Natural killer cell (primary cell): ENCODE measurements around the gene RUNX3. TPM values are rescaled to one million over a fixed set of nuclear protein-coding genes. Genes with fewer than 3 reads are reported as not detected.

Experiments used
- ATAC-seq, 3 donors: fragments of 150-1000 bp in 2 of 3; fragments of 200-7000 bp in 1 of 3; cut with Tn5 transposase; 1 replicate in 1 of 3; 2 replicates in 2 of 3; pipeline ENCODE4 v1.10.0; 2021; ENCODE audit warnings: mild to moderate bottlenecking in 2 of 3, moderate library complexity in 2 of 3
- DNase-seq, 2 donors: peaks; one replicate each; pipeline versions ENCODE4 v3.0.0 to v3.0.0-alpha.2; 2013 to 2021; ENCODE audit warnings: mixed read lengths in 1 of 2
- H3K27ac ChIP-seq: one replicate; pipeline ENCODE4 v1.5.1; 2013; ENCODE audit warnings: mild to moderate bottlenecking, low read length
- H3K27me3 ChIP-seq: one replicate; pipeline ENCODE4 v1.6.1; 2013; ENCODE audit warnings: low read length; ENCODE audit not compliant: control insufficient read depth, insufficient read depth
- H3K36me3 ChIP-seq: one replicate; pipeline ENCODE4 v1.6.1; 2013; ENCODE audit warnings: low read length; ENCODE audit not compliant: control insufficient read depth, insufficient read depth
- H3K4me1 ChIP-seq: one replicate; pipeline ENCODE4 v1.6.1; 2013; ENCODE audit warnings: low read length; ENCODE audit not compliant: control insufficient read depth, insufficient read depth
- H3K4me3 ChIP-seq: one replicate; pipeline ENCODE4 v1.5.1; 2013; ENCODE audit warnings: low read length
- H3K9me3 ChIP-seq: one replicate; pipeline ENCODE4 v1.6.1; 2013; ENCODE audit warnings: low read length; ENCODE audit not compliant: control insufficient read depth, insufficient read depth
- H3K27ac Mint-ChIP-seq, 2 donors: one replicate each; pipeline ENCODE4 v1.8.0; 2022; ENCODE audit warnings: mild to moderate bottlenecking in 2 of 2, mixed read lengths in 2 of 2, moderate library complexity in 1 of 2
- H3K27me3 Mint-ChIP-seq, 2 donors: one replicate each; pipeline ENCODE4 v1.8.0; 2022; ENCODE audit warnings: low read depth in 2 of 2, mixed read lengths in 2 of 2
- H3K36me3 Mint-ChIP-seq: one replicate; pipeline ENCODE4 v1.8.0; 2022; ENCODE audit warnings: mixed read lengths
- H3K4me1 Mint-ChIP-seq, 2 donors: one replicate each; pipeline ENCODE4 v1.8.0; 2022; ENCODE audit warnings: mixed read lengths in 2 of 2
- H3K4me3 Mint-ChIP-seq: one replicate; pipeline ENCODE4 v1.8.0; 2022; ENCODE audit warnings: mild to moderate bottlenecking, moderate library complexity, mixed read lengths
- H3K9me3 Mint-ChIP-seq, 2 donors: one replicate each; pipeline ENCODE4 v1.8.0; 2022; ENCODE audit warnings: mixed read lengths in 2 of 2
- WGBS: methylation state at CpG from one replicate; pipeline ENCODE4 v1.1.7; 2013; ENCODE audit warnings: missing lambda C conversion rate; ENCODE audit not compliant: insufficient coverage; 5-methylcytosine and 5-hydroxymethylcytosine counted together
- intact Hi-C: fragments of 100-400 bp; cut with micrococcal nuclease; formaldehyde crosslinking; loops from one replicate; pipeline ENCODE4 v1.14.2; 2022
- total RNA-seq, 4 donors: library from RNA; stranded (reverse); fragments of 120-200 nt in 1 of 4; gene quantifications; one replicate each; pipeline versions ENCODE4 v1.2.3 to v1.2.4, GENCODE V29; 2013 to 2022
- TF ChIP-seq, protein P1 (sequence below): fragments of 200-600 bp; IDR thresholded peaks from one replicate; pipeline ENCODE4 v1.8.0; 2022; ENCODE audit warnings: antibody characterized with exemption

Gene RUNX3
- total RNA-seq, 3 donors from 2014 or later (not counting 1 experiment from before 2014, with no cell fraction given) = 537 to 630 (median 601) TPM

DNA sequence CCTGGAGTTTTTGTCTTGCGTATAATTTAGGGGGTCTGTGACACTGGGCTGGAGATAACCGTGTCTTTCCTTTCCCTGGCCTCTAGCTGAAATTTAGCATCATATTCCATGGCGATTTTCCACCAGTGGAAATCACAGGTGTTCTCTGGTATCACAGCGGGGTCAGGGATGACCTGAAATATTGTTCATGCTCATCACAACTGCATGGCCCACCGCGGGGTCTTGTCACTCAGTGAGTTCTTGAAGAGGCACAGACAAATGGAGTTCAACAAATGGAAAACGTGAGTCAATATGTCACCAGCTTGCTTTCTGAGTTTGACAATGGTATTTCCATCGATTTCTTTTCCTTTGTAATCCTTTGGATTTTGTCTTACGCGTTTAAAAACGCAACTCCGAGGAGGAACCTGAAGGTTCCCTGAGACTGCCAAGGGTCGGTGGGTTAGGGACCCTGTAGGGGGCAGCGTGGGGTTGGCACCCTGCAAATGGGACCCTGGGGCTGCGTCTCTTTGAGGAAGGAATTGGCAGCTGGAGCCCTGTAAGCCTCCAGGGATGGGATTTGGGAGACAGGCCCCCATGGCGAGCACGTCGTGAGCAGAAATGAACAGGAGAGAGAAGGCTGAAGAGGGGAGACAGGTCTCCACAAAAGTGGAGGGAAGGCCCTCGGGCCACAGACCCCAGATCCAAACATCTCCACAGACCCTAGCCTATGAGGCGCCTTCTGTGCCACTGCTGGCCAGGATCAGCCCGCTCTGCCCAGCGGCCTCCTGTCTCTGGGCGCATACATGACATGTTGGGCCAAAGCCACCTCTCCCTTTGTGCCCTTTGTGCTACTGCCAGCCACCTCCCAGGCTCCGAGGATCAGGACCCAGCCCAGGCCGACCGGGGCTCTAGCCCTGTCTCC lies 32.1 kb upstream of the RUNX3 start:
- intact Hi-C loops = loop anchor here (5.0 kb wide), 1 partner anchor 35 kb away; no protein-coding TSS in a partner anchor
- Mint-ChIP-seq H3K36me3 (no peaks in the 10 kb centered on the region), H3K9me3 (no peaks in the 10 kb centered on the region), H3K27me3 (peaks cover 7 to 20% of the 10 kb centered on the region in 2 donors), H3K4me3 (no peak overlapping the region), H3K4me1 (peaks cover 23 to 44% of the 10 kb centered on the region in 2 donors), H3K27ac (no peak overlapping the region)
- Histone ChIP-seq H3K27ac (no peak overlapping the region), H3K9me3 (no peaks in the 10 kb centered on the region), H3K4me3 (no peak overlapping the region), H3K27me3 (no peaks in the 10 kb centered on the region), H3K36me3 (no peaks in the 10 kb centered on the region), H3K4me1 (peaks cover 92% of the 10 kb centered on the region)
- ATAC-seq (no peak), DNase-seq (no peak)
- WGBS = 86% methylated on average over 26 of the region's 26 CpGs
- TF ChIP-seq, protein P1, sequence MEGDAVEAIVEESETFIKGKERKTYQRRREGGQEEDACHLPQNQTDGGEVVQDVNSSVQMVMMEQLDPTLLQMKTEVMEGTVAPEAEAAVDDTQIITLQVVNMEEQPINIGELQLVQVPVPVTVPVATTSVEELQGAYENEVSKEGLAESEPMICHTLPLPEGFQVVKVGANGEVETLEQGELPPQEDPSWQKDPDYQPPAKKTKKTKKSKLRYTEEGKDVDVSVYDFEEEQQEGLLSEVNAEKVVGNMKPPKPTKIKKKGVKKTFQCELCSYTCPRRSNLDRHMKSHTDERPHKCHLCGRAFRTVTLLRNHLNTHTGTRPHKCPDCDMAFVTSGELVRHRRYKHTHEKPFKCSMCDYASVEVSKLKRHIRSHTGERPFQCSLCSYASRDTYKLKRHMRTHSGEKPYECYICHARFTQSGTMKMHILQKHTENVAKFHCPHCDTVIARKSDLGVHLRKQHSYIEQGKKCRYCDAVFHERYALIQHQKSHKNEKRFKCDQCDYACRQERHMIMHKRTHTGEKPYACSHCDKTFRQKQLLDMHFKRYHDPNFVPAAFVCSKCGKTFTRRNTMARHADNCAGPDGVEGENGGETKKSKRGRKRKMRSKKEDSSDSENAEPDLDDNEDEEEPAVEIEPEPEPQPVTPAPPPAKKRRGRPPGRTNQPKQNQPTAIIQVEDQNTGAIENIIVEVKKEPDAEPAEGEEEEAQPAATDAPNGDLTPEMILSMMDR = no peak

DNA sequence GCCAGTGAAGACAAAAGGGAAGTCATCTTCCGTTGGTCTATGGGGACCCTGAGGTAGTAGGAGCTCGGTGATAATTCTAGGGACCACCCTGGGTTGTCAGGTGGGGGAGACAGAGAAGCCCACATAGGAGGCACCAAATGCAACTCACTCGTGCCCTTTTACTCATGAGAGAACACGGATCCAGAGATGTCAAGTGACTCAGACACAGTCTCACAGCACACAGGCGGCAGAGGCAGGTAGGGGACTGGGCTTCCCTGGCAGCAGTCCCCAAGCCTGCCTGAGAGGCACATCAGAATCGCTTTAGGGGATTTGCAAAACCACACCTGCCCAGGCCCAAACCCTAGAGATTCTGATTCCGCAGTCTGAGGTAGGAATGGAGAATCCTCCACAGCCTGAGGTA lies 31.3 kb upstream of the RUNX3 start:
- Mint-ChIP-seq H3K4me1 (peaks cover 23 to 50% of the 10 kb centered on the region in 2 donors), H3K4me3 (peak overlapping the region; percentile 35)

DNA sequence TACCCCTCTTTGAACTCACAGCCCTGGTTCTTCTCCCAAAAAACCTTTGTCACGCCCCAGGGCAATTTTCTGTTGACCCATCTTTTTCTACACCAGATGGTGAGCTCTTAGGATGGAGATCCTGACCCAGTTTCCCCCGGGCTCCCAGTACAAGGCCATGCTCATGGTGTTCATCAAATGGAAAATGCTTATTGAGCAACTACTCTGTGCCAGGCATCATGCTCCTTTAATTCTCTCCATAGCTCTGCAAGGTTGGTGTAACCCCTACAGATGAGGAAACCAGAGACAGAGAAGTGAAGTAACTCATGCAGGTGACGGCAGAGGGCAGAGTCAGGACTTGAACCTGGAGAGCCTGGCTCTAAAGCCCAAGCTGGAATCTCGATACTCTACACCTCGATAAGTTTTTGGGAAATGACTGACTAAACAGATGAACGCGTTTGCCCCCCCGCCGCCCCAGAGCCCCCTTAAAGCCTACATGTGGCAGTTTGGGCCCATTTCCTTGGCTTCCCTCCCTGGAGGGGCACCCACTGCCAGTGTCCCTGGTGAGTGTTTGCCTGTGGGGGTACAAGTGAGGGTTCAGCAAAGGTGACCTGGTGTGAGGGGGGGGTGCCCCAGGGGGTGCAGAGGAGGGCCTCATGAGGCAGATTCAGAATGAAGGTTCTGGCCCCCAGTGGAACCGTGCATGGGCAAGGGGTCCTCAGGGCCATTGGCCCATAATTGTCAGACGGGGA lies 30.2 kb upstream of the RUNX3 start:
- intact Hi-C loops = loop anchor here (5.0 kb wide), 1 partner anchor 37 kb away; no protein-coding TSS in a partner anchor
- Histone ChIP-seq H3K36me3 (no peaks in the 10 kb centered on the region), H3K4me1 (peaks cover 92% of the 10 kb centered on the region), H3K9me3 (no peaks in the 10 kb centered on the region), H3K4me3 (no peak overlapping the region), H3K27me3 (no peaks in the 10 kb centered on the region), H3K27ac (no peak overlapping the region)
- H3K4me1 Mint-ChIP-seq = peaks cover 18 to 47% of the 10 kb centered on the region in 2 donors
- H3K9me3 Mint-ChIP-seq = no peaks in the 10 kb centered on the region
- no peak for ATAC-seq
- no peak for DNase-seq
- no peaks in the 10 kb centered on the region for H3K36me3 Mint-ChIP-seq
- H3K27me3 Mint-ChIP-seq = peaks cover 9 to 20% of the 10 kb centered on the region in 2 donors
- H3K4me3 Mint-ChIP-seq = no peak overlapping the region
- TF ChIP-seq, protein P1 = no peak
- WGBS = 93% methylated on average over 11 of the region's 11 CpGs
- H3K27ac Mint-ChIP-seq = no peak overlapping the region

More for the DNA sequence above, 31.3 kb upstream of the RUNX3 start:
- no peak for ATAC-seq
- Mint-ChIP-seq H3K27ac (no peak overlapping the region), H3K9me3 (no peaks in the 10 kb centered on the region), H3K27me3 (peaks cover 7 to 20% of the 10 kb centered on the region in 2 donors), H3K36me3 (no peaks in the 10 kb centered on the region)
- intact Hi-C loops = loop anchor here (5.0 kb wide), 1 partner anchor 36 kb away; no protein-coding TSS in a partner anchor
- WGBS = 91% methylated on average over 7 of the region's 7 CpGs
- no peaks in the 10 kb centered on the region for H3K27me3 ChIP-seq
- no peaks in the 10 kb centered on the region for H3K36me3 ChIP-seq
- peak in 1 of 2 donors; percentile 35 for DNase-seq
- no peak overlapping the region for H3K27ac ChIP-seq
- H3K4me1 ChIP-seq = peaks cover 92% of the 10 kb centered on the region
- no peaks in the 10 kb centered on the region for H3K9me3 ChIP-seq
- H3K4me3 ChIP-seq = no peak overlapping the region
- TF ChIP-seq, protein P1 = no peak
